Mesodermal cell (in vitro differentiated cells): ENCODE measurements around the gene KCTD16.

Experiments
- H3K27ac ChIP-seq: 2 replicates; pipeline ENCODE4 v1.7.0; 2013; ENCODE audit warnings: mild to moderate bottlenecking, low read depth, low read length, moderate library complexity; ENCODE audit not compliant: severe bottlenecking
- H3K36me3 ChIP-seq: 2 replicates; pipeline ENCODE4 v1.7.1; 2013; ENCODE audit warnings: mild to moderate bottlenecking, low read length, moderate library complexity; ENCODE audit not compliant: control insufficient read depth, insufficient read depth
- H3K4me1 ChIP-seq: one replicate; pipeline ENCODE4 v1.7.1; 2013; ENCODE audit warnings: mild to moderate bottlenecking, low read length; ENCODE audit not compliant: insufficient read depth, control insufficient read depth, poor library complexity, severe bottlenecking
- H3K4me3 ChIP-seq: 2 replicates; pipeline ENCODE4 v1.7.0; 2013; ENCODE audit warnings: low read length, control low read depth, mild to moderate bottlenecking; ENCODE audit not compliant: insufficient read depth, poor library complexity, severe bottlenecking; ENCODE audit errors: extremely low read depth
- H3K9me3 ChIP-seq: 2 replicates; pipeline ENCODE4 v1.7.1; 2013; ENCODE audit warnings: mild to moderate bottlenecking, low read length, moderate library complexity; ENCODE audit not compliant: control insufficient read depth
- WGBS, 2 experiments: methylation state at CpG; one replicate each; pipeline ENCODE4 v1.1.5; 2013; ENCODE audit warnings: missing lambda C conversion rate in 2 of 2; ENCODE audit not compliant: insufficient coverage in 2 of 2; 5-methylcytosine and 5-hydroxymethylcytosine counted together

The KCTD16 gene

GRCh38 chr5:144368556-144368955, 197.9 kb downstream of the KCTD16 start:
- Histone ChIP-seq H3K4me3 (no peak overlapping the region), H3K27ac (no peak overlapping the region), H3K4me1 (peaks cover 2% of the 10 kb centered on the region), H3K9me3 (no peaks in the 10 kb centered on the region), H3K36me3 (no peaks in the 10 kb centered on the region)
- WGBS, 2 experiments: 89 to 98% methylated on average over 4 of the region's 4 CpGs

GRCh38 chr5:144369006-144369405, 198.3 kb downstream of the KCTD16 start:
- H3K9me3 ChIP-seq: no peaks in the 10 kb centered on the region
- no peak overlapping the region for H3K27ac ChIP-seq
- peaks cover 2% of the 10 kb centered on the region for H3K4me1 ChIP-seq
- no peak overlapping the region for H3K4me3 ChIP-seq
- 79 to 83% methylated on average over 3 of the region's 4 CpGs for WGBS, 2 experiments
- no peaks in the 10 kb centered on the region for H3K36me3 ChIP-seq

- Histone ChIP-seq H3K9me3 (no peaks in the 10 kb centered on the region), H3K27ac (no peak overlapping the region), H3K4me1 (peaks cover 2% of the 10 kb centered on the region), H3K36me3 (no peaks in the 10 kb centered on the region), H3K4me3 (no peak overlapping the region)
- WGBS, 2 experiments: 86 to 96% methylated on average over 2 of the region's 3 CpGs
Observed at GRCh38 chr5:144370273-144370672, 199.6 kb downstream of the KCTD16 start.

GRCh38 chr5:144374637-144375036, 204.0 kb downstream of the KCTD16 start:
- H3K27ac ChIP-seq: no peak overlapping the region
- no CpG with 5 or more reads among the region's 1 CpG for WGBS, 2 experiments
- H3K9me3 ChIP-seq: no peaks in the 10 kb centered on the region
- H3K4me1 ChIP-seq: no peaks in the 10 kb centered on the region
- H3K36me3 ChIP-seq: no peaks in the 10 kb centered on the region
- no peak overlapping the region for H3K4me3 ChIP-seq

- no peak overlapping the region for H3K4me3 ChIP-seq
- no peaks in the 10 kb centered on the region for H3K4me1 ChIP-seq
- no peaks in the 10 kb centered on the region for H3K36me3 ChIP-seq
- no peak overlapping the region for H3K27ac ChIP-seq
- no peaks in the 10 kb centered on the region for H3K9me3 ChIP-seq
Observed at GRCh38 chr5:144377207-144377606, 206.5 kb downstream of the KCTD16 start.

- H3K27ac ChIP-seq: no peak overlapping the region
- no peaks in the 10 kb centered on the region for H3K36me3 ChIP-seq
- no peak overlapping the region for H3K4me3 ChIP-seq
- no peaks in the 10 kb centered on the region for H3K9me3 ChIP-seq
- WGBS, 2 experiments: 80 to 100% methylated on average over 1 to 4 of the region's 5 CpGs
- no peaks in the 10 kb centered on the region for H3K4me1 ChIP-seq
Observed at GRCh38 chr5:144378681-144379080, 208.0 kb downstream of the KCTD16 start.

- Histone ChIP-seq H3K4me3 (no peak overlapping the region), H3K36me3 (no peaks in the 10 kb centered on the region), H3K27ac (no peak overlapping the region), H3K9me3 (no peaks in the 10 kb centered on the region), H3K4me1 (no peaks in the 10 kb centered on the region)
- no CpG with 5 or more reads among the region's 1 CpG for WGBS, 2 experiments
Observed at GRCh38 chr5:144385597-144385996, 214.9 kb downstream of the KCTD16 start.

GRCh38 chr5:144386315-144386714, 215.6 kb downstream of the KCTD16 start:
- H3K4me3 ChIP-seq: no peak overlapping the region
- H3K36me3 ChIP-seq: no peaks in the 10 kb centered on the region
- H3K27ac ChIP-seq: no peak overlapping the region
- WGBS, 2 experiments: no CpG with 5 or more reads among the region's 1 CpG
- no peaks in the 10 kb centered on the region for H3K4me1 ChIP-seq
- H3K9me3 ChIP-seq: no peaks in the 10 kb centered on the region

- no peaks in the 10 kb centered on the region for H3K36me3 ChIP-seq
- H3K27ac ChIP-seq: no peak overlapping the region
- no peaks in the 10 kb centered on the region for H3K9me3 ChIP-seq
- H3K4me3 ChIP-seq: no peak overlapping the region
- no peaks in the 10 kb centered on the region for H3K4me1 ChIP-seq
- no CpG with 5 or more reads among the region's 1 CpG for WGBS, 2 experiments
Observed at GRCh38 chr5:144390133-144390532, 219.5 kb downstream of the KCTD16 start.

GRCh38 chr5:144391044-144391443, 220.4 kb downstream of the KCTD16 start:
- 86 to 90% methylated on average over 1 to 2 of the region's 2 CpGs for WGBS, 2 experiments
- Histone ChIP-seq H3K36me3 (no peaks in the 10 kb centered on the region), H3K27ac (no peak overlapping the region)

GRCh38 chr5:144393641-144394435, 223.2 kb downstream of the KCTD16 start:
- Histone ChIP-seq H3K4me1 (no peaks in the 10 kb centered on the region), H3K9me3 (no peaks in the 10 kb centered on the region), H3K27ac (no peak overlapping the region), H3K36me3 (no peaks in the 10 kb centered on the region), H3K4me3 (no peak overlapping the region)
- 75 to 82% methylated on average over 3 to 4 of the region's 4 CpGs for WGBS, 2 experiments

More at GRCh38 chr5:144391044-144391443, 220.4 kb downstream of the KCTD16 start:
- Histone ChIP-seq H3K9me3 (no peaks in the 10 kb centered on the region), H3K4me1 (no peaks in the 10 kb centered on the region), H3K4me3 (no peak overlapping the region)
